B cell (primary cell): Measurements from ENCODE around the gene CHCHD5. TPM values are rescaled to one million over a fixed set of nuclear protein-coding genes. Genes with fewer than 3 reads are reported as not detected.

ENCODE experiments used
- ATAC-seq: fragments of 200-7000 bp; cut with Tn5 transposase; one replicate; pipeline ENCODE4 v1.10.0; 2021; ENCODE audit warnings: low read depth, mild to moderate bottlenecking, moderate number of reproducible peaks, moderate library complexity
- CTCF ChIA-PET: fragments of 350-600 bp; sonication (Branson Sonifier 250); formaldehyde crosslinking; loops from one replicate; lab custom pipeline; 2021; ENCODE audit warnings: antibody characterized with exemption, inconsistent platforms; lab: Charles Lee
- POLR2A ChIA-PET: fragments of 350-600 bp; sonication (Branson Sonifier 250); formaldehyde crosslinking; loops from one replicate; lab custom pipeline; 2021; ENCODE audit warnings: antibody characterized with exemption; lab: Charles Lee
- DNase-seq: peaks from one replicate; pipeline ENCODE4 v3.0.0; 2013
- H2AFZ ChIP-seq: 2 replicates; pipeline ENCODE4 v1.6.1; 2012; ENCODE audit warnings: mild to moderate bottlenecking, low read depth, low read length; ENCODE audit not compliant: insufficient read depth, poor library complexity, severe bottlenecking
- H3K27ac ChIP-seq, 2 donors: 1 replicate in 1 of 2; 2 replicates in 1 of 2; pipeline ENCODE4 v1.5.1; 2012 to 2013; ENCODE audit warnings: low read length in 2 of 2, mild to moderate bottlenecking in 2 of 2, moderate library complexity in 1 of 2
- H3K27me3 ChIP-seq, 4 experiments: fragments of 200-600 bp in 1 of 4; sonication (generic) in 1 of 4; replicated peaks in 1 of 4; 1 replicate in 2 of 4; 2 replicates in 2 of 4; pipeline versions ENCODE4 v1.6.1 to v1.7.0; 2013 to 2016; ENCODE audit warnings: low read length in 3 of 4, mild to moderate bottlenecking in 2 of 4, mixed read lengths in 1 of 4, moderate library complexity in 1 of 4; ENCODE audit not compliant: insufficient read depth in 4 of 4, control insufficient read depth in 3 of 4; ENCODE audit errors: control extremely low read depth in 1 of 4
- H3K36me3 ChIP-seq, 2 experiments: replicated peaks in 1 of 2; 1 replicate in 1 of 2; 2 replicates in 1 of 2; pipeline versions ENCODE4 v1.6.1 to v1.7.1; 2013; ENCODE audit warnings: low read length in 1 of 2; ENCODE audit not compliant: insufficient read depth in 2 of 2, control insufficient read depth in 1 of 2; ENCODE audit errors: control extremely low read depth in 1 of 2, extremely low read depth in 1 of 2
- H3K4me1 ChIP-seq, 2 donors: fragments of 200-600 bp in 1 of 2; sonication (generic) in 1 of 2; 1 replicate in 1 of 2; 2 replicates in 1 of 2; pipeline versions ENCODE4 v1.5.1 to v1.6.1; 2013 to 2017; ENCODE audit warnings: low read length in 2 of 2; ENCODE audit not compliant: control insufficient read depth in 2 of 2, insufficient read depth in 2 of 2
- H3K4me2 ChIP-seq: replicated peaks from 2 replicates; pipeline ENCODE3; 2012; ENCODE audit warnings: mild to moderate bottlenecking, low read depth, low read length; ENCODE audit not compliant: poor library complexity, severe bottlenecking
- H3K4me3 ChIP-seq, 5 experiments: fragments of 200-600 bp in 1 of 5; sonication (generic) in 1 of 5; 1 replicate in 3 of 5; 2 replicates in 2 of 5; pipeline versions ENCODE4 v1.5.1 to v1.7.0; 2011 to 2016; ENCODE audit warnings: low read length in 4 of 5, mild to moderate bottlenecking in 4 of 5, low read depth in 2 of 5, control low read depth in 1 of 5, moderate library complexity in 1 of 5; ENCODE audit not compliant: insufficient read depth in 1 of 5; ENCODE audit errors: control extremely low read depth in 1 of 5, extremely low read depth in 1 of 5
- H3K79me2 ChIP-seq: fragments of 200-600 bp; sonication (generic); one replicate; pipeline ENCODE4 v1.6.0; 2016; ENCODE audit warnings: low read length; ENCODE audit not compliant: control insufficient read depth, insufficient read depth
- H3K9ac ChIP-seq: fragments of 200-600 bp; sonication (generic); 2 replicates; pipeline ENCODE4 v1.6.1; 2017; ENCODE audit warnings: mild to moderate bottlenecking, low read length, moderate library complexity
- H3K9me3 ChIP-seq, 3 donors: one replicate each; pipeline versions ENCODE4 v1.6.1 to v1.7.1; 2013; ENCODE audit warnings: low read length in 2 of 3; ENCODE audit not compliant: control insufficient read depth in 2 of 3, insufficient read depth in 1 of 3; ENCODE audit errors: control extremely low read depth in 1 of 3
- H4K20me1 ChIP-seq: 2 replicates; pipeline ENCODE4 v1.6.0; 2012; ENCODE audit warnings: mild to moderate bottlenecking, low read length; ENCODE audit not compliant: insufficient read depth, control insufficient read depth, poor library complexity, severe bottlenecking
- H3K27ac Mint-ChIP-seq: one replicate; pipeline ENCODE4 v1.8.0; 2021; ENCODE audit warnings: mixed read lengths
- H3K27me3 Mint-ChIP-seq: one replicate; pipeline ENCODE4 v1.8.0; 2021; ENCODE audit warnings: mixed read lengths
- H3K4me1 Mint-ChIP-seq: one replicate; pipeline ENCODE4 v1.8.0; 2021; ENCODE audit warnings: mixed read lengths
- H3K4me3 Mint-ChIP-seq: one replicate; pipeline ENCODE4 v1.8.0; 2021; ENCODE audit warnings: mixed read lengths
- H3K9me3 Mint-ChIP-seq: one replicate; pipeline ENCODE4 v1.8.0; 2022; ENCODE audit warnings: mixed read lengths; ENCODE audit not compliant: insufficient read depth
- EZH2 ChIP-seq: IDR thresholded peaks from 2 replicates; pipeline ENCODE4 v1.6.1; 2012; ENCODE audit warnings: borderline replicate concordance, low read depth, mild to moderate bottlenecking, moderate library complexity, low read length; ENCODE audit not compliant: insufficient read depth, poor library complexity, severe bottlenecking
- WGBS: methylation state at CpG from one replicate; pipeline ENCODE4 v1.1.5; 2013; ENCODE audit warnings: missing lambda C conversion rate; ENCODE audit not compliant: insufficient coverage; 5-methylcytosine and 5-hydroxymethylcytosine counted together
- intact Hi-C: fragments of 100-400 bp; cut with micrococcal nuclease; formaldehyde crosslinking; loops from one replicate; pipeline ENCODE4 v1.10.0; 2022
- polyA plus RNA-seq: library from polyadenylated mRNA; depleted of rRNA; stranded (reverse); fragments of >200 nt; gene quantifications from 2 replicates; pipeline ENCODE4 v1.2.3, GENCODE V29; 2012
- total RNA-seq, 2 donors: library from RNA; stranded (reverse); fragments of 120-200 nt in 1 of 2; gene quantifications; 1 replicate in 1 of 2; 2 replicates in 1 of 2; pipeline versions ENCODE4 v1.2.3 to v1.2.4, GENCODE V29; 2013 to 2022
- TF ChIP-seq, protein P1 (sequence below): fragments of 200-600 bp; IDR thresholded peaks from one replicate; pipeline ENCODE4 v1.8.0; 2022; ENCODE audit warnings: antibody characterized with exemption, mild to moderate bottlenecking

CHCHD5 gene
- total and polyA plus RNA-seq, 2 donors (not counting 1 experiment from before 2014, with no cell fraction given), result 19.9 to 34.5 TPM

GRCh38 chr2:112601754-112602153, 17.3 kb downstream of the CHCHD5 start:
- ChIA-PET POLR2A (no interaction called here), CTCF (interaction anchor here (0.9 to 8.7 kb wide), 5 partner anchors 10 to 148 kb away, joined by 3 to 101 read pairs (median 14); partner anchors contain the start of gene SLC20A1)
- Histone ChIP-seq H3K79me2 (no peaks in the 10 kb centered on the region), H3K4me2 (no peak overlapping the region), H3K27ac (no peak overlapping the region), H4K20me1 (no peaks in the 10 kb centered on the region), H3K36me3 (no peaks in the 10 kb centered on the region), H3K4me3 (no peak overlapping the region), H3K27me3 (no peaks in the 10 kb centered on the region), H2AFZ (no peak overlapping the region), H3K4me1 (peaks cover 0 to 5% of the 10 kb centered on the region in 2 donors), H3K9ac (no peak overlapping the region), H3K9me3 (no peaks in the 10 kb centered on the region)
- no peaks in the 10 kb centered on the region for H3K9me3 Mint-ChIP-seq
- 86% methylated on average over 3 of the region's 3 CpGs for WGBS
- ATAC-seq (no peak), DNase-seq (no peak)
- intact Hi-C loops, result no loop called here
- no peak for TF ChIP-seq EZH2
- TF ChIP-seq, protein P1, sequence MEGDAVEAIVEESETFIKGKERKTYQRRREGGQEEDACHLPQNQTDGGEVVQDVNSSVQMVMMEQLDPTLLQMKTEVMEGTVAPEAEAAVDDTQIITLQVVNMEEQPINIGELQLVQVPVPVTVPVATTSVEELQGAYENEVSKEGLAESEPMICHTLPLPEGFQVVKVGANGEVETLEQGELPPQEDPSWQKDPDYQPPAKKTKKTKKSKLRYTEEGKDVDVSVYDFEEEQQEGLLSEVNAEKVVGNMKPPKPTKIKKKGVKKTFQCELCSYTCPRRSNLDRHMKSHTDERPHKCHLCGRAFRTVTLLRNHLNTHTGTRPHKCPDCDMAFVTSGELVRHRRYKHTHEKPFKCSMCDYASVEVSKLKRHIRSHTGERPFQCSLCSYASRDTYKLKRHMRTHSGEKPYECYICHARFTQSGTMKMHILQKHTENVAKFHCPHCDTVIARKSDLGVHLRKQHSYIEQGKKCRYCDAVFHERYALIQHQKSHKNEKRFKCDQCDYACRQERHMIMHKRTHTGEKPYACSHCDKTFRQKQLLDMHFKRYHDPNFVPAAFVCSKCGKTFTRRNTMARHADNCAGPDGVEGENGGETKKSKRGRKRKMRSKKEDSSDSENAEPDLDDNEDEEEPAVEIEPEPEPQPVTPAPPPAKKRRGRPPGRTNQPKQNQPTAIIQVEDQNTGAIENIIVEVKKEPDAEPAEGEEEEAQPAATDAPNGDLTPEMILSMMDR, result no peak
- no peaks in the 10 kb centered on the region for H3K27me3 Mint-ChIP-seq
- no peak overlapping the region for H3K4me3 Mint-ChIP-seq
- peaks cover 5% of the 10 kb centered on the region for H3K4me1 Mint-ChIP-seq
- H3K27ac Mint-ChIP-seq, result no peak overlapping the region

DNA sequence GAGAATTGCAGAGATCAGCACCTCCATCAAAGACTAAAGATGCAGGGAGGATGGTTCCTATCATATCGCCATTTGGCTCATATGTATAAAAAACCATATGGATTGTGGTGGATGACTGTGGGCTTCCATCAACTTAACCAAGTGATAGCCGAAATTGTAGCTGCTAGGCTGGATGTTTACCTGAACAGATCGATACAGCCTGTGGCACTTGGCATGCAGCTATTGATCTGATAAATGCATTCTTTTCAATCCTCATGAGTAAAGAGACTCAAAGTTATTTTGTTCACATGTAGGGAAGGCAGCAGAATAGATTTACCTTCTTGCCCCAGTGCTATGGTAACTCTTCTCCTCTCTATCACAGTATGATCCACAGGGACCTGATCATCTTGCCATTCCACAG, 18.5 kb downstream of the CHCHD5 start:
- Mint-ChIP-seq H3K9me3 (no peaks in the 10 kb centered on the region), H3K4me1 (peaks cover 5% of the 10 kb centered on the region), H3K4me3 (no peak overlapping the region), H3K27me3 (no peaks in the 10 kb centered on the region), H3K27ac (no peak overlapping the region)
- ATAC-seq, result no peak
- Histone ChIP-seq H3K4me1 (peaks cover 0 to 5% of the 10 kb centered on the region in 2 donors), H4K20me1 (no peaks in the 10 kb centered on the region), H3K79me2 (no peaks in the 10 kb centered on the region), H3K9ac (no peak overlapping the region), H3K9me3 (no peaks in the 10 kb centered on the region), H3K36me3 (no peaks in the 10 kb centered on the region), H3K27me3 (no peaks in the 10 kb centered on the region), H2AFZ (no peak overlapping the region), H3K4me2 (no peak overlapping the region), H3K4me3 (no peak overlapping the region), H3K27ac (no peak overlapping the region)
- ChIA-PET CTCF (interaction anchor here (0.6 to 8.7 kb wide), 4 partner anchors 24 to 691 kb away, joined by 3 to 101 read pairs (median 30); no protein-coding TSS in a partner anchor), POLR2A (no interaction called here)
- WGBS, result 100% methylated on average over 1 of the region's 3 CpGs
- TF ChIP-seq, protein P1, result no peak
- TF ChIP-seq EZH2, result no peak
- intact Hi-C loops, result no loop called here
- no peak for DNase-seq
